ENCODE results near the gene RCCD1.

The RCCD1 gene

GRCh38 chr15:90966262-90966661 is 11.6 kb downstream of the RCCD1 start:
- DNase-seq (ENCODE audit: low spot score): no peak

DNA sequence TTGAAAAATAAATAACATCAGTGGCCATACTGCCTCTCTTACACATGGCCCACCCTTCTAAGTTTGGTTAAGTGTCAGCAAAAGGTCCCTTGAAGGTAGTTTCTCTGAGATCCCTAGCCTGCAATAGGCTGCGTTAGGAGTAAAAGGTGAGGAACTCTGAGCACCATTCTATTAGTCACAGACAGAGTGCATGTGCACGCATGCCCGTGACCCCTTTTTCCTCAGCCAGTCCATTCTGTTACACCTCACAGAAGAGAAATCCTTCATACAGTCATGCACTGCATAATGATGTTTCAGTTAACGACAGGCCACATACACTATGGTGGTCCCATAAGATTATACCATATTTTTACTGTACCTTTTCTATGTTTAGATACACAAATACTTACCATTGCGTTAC is 12.5 kb downstream of the RCCD1 start:
- no peak for DNase-seq (ENCODE audit: low spot score)

DNA sequence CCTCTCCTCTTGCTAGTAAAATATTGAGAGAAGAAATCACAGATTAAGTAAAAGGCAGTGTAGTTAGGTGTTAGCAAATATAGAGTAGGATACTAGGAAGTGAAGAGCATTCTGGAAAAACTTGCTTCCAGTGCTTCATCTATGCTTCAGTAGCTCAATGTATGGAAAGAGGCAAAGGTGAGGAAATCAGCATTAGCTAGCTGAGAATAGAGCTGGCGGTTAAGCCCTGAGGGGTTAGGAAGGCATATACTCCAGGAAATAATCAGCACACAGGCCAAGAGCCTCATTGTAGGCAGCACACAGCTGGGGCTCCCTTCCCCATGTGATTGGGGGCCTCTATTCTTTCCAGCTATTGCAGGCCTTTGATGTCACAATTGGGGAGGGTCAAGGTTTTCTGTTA is 13.8 kb downstream of the RCCD1 start:
- DNase-seq (ENCODE audit: low spot score): no peak

DNA sequence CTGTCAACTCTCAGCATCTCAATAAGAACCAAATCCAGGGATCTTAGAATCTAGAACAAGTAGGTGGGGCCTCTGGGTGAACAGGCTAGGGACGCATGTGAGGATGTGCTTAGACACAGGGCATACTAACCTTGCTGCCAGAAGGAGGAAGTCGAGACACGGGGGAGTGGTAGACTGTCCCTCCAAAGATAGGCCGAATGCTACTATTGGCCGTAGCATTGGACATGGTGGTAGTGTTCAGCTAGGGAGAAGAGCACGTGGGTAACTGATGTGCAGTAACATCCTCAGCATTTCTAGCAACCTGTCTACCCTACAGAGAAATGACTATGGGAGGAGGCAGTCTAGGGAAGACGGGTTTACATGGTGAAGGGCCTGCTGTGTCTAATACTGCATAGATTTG is 15.6 kb downstream of the RCCD1 start:
- no peak for DNase-seq (ENCODE audit: low spot score)

- no peak for DNase-seq (ENCODE audit: low spot score)
Measured at GRCh38 chr15:90972133-90972532, 17.4 kb downstream of the RCCD1 start.

DNA sequence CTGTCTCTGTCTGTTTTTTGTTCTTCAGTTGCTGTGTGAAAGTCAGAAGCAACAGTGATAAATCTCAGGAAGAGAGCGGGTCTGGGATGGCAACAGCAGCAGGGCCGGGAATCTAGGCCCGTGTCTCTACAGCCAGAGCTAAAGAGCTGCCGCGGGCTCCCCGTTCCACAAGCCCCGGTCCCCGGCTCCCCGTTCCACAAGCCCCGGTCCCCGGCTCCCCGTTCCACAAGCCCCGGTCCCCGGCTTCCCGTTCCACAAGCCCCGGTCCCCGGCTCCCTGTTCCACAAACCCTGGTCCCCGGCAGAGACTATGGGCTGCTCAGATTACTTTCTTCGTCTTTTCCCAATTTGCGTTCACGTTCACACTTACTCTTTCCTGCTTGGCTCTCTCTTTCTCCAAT is 19.5 kb downstream of the RCCD1 start:
- no peak for DNase-seq (ENCODE audit: low spot score)

DNA sequence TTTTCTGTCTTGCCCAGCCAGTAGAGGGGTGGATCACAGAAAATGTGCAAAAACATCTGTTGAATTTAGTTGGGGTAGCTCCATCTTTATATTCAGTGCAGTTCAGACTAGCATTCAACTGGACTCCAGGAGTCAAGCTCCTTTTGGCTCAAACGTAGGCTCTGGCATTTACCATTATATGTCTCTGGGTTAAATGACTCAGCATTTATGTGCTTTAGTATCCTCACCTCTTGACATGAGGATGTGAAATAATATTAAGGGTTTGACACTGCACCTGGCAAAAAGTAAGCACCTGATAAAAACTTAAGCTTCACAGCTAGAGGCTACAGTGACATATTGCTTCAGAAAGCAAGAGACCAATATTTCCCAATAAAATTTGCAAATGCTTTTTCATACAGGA is 24.9 kb downstream of the RCCD1 start:
- no peak for DNase-seq (ENCODE audit: low spot score)

- no peak for DNase-seq (ENCODE audit: low spot score)
Measured at GRCh38 chr15:90981681-90982080, 27.0 kb downstream of the RCCD1 start.

GRCh38 chr15:90982135-90982534 is 27.5 kb downstream of the RCCD1 start:
- no peak for DNase-seq (ENCODE audit: low spot score)

DNA sequence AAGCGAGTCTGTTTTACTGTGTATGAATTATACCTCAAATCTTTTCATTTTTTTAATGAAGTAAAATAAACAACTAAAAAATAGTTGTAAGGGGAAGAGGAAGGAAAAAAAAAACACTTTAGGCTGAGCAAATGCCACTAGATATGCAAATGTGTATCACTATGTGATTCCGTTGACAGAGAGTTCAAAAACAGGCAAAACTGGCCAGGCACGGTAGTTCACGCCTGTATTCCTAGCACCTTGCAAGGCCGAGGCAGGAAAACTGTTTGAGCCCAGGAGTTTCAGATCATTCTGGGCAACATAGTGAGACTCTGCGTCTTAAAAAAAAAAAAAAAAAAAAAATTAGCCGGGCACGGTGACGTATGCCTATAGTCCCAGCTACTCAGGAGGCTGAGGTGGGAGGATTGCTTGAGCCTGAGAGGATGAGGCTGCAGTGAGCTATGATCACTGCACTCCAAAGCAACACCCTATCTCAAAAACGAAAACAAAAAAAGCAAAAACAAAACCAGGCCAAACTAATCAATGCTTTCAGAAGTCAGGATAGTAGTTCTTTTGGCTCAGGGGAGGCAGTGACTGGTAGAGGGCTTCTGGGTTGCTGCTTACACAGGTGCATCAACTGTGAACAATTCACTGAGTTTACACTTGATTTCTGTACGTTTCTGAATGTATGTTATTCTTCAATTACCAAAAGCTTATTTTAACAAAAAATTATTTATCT is 32.3 kb downstream of the RCCD1 start:
- no peak for DNase-seq (ENCODE audit: low spot score)

- no peak for DNase-seq (ENCODE audit: low spot score)
Measured at GRCh38 chr15:90987561-90988141, 33.0 kb downstream of the RCCD1 start.

DNA sequence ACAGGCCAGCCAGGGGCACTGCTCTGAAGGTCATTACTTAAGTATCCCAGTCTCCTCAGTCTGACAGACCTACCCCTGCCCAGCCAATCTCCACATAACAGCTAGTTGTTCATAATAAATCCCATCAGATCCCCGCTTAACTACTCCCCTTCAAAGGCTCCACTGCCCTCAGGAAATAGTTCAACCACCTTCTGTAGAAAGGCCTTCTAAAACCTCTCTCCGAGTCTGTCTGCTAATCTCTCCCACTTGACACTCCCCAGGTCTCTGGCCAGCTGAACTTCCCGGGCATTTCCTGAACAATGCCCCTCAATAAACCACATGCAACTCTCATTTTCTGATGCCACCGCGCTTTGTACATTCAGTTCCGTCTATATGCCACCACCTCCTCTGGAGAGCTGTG is 33.6 kb downstream of the RCCD1 start:
- no peak for DNase-seq (ENCODE audit: low spot score)

DNA sequence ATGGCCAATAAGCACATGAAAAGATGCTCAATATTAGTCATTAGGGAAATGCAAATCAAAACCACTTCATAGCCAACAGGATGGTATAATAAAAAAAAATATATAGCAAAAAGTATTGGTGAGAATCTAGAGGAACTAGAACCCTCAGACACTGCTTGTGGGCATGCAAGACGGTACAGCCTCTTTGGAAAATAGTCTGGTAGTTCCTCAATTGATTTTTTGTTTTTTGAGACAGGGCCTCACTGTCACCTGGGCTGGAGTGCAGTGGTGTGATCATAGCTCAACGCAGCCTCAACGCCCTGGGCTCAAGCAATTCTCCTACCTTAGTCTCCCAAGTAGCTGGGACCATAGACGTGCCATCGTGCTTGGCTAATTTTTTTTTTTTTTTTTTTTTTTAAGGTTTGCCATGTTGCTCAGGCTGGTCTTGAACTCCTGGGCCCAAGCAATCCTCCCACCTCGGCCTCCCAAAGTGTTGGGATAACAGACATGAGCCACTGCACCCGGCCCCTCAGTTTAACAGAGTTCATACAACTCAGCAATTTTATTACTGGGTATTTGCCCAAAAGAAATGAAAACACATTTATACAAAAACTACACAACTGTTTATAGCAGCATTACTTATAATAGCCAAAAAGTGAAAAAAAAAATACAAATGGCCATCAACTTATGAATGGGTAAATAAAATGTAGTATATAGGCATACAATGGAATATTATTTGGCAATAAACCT is 34.5 kb downstream of the RCCD1 start:
- DNase-seq (ENCODE audit: low spot score): no peak

DNA sequence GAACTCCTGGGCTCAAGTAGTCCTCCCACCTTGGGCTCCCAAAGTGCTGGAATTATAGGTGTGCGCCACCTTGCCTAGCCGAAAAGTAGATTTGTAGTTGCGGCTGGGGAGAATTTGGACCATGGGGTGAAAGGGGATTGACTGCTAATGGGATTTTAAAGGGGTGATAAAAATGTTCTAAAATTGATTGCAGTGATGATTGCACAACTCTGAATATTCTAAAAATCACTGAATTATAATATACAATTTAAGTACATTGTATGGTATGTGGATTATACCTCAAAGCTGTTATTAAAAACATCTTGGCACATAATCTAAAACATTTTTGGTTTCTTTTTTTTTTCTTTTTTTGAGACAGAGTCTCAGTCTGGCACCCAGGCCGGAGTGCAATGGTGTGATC is 35.8 kb downstream of the RCCD1 start:
- DNase-seq (ENCODE audit: low spot score): no peak

GRCh38 chr15:90991587-90992285 is 37.1 kb downstream of the RCCD1 start:
- DNase-seq (ENCODE audit: low spot score): no peak

GRCh38 chr15:90994059-90994416 is 39.4 kb downstream of the RCCD1 start:
- no peak for DNase-seq (ENCODE audit: low spot score)

GRCh38 chr15:90994417-90995311 is 40.0 kb downstream of the RCCD1 start, which contains the start of gene PRC1:
PRC1 (minus strand) TSS chr15:90994535; CDS start chr15:90994417, 118 bp downstream.
- DNase-seq (ENCODE audit: low spot score): peak; percentile 93

DNA sequence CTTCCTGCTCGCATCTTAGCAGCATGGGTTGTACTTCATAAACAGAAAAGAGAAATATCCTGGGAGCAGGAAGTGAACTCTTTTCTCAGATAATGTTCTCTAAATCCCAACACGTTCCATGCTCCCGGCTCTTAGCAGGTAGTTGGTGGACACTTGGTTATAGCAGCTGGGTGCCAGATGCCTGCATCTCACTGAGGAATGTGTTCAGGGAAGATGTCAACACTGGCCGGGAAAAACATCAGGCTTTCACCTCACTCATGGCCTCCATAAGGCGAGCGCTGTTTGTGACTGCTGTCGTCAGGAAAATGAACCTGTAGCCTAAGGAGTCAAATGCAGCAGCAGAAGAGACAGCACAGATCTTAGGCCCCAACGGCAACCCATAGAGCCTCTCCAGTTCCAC is 44.1 kb downstream of the RCCD1 start:
- DNase-seq (ENCODE audit: low spot score): no peak

- DNase-seq (ENCODE audit: low spot score): no peak
Measured at GRCh38 chr15:91001209-91001608, 46.5 kb downstream of the RCCD1 start.

GRCh38 chr15:91007266-91007665 is 52.6 kb downstream of the RCCD1 start:
- no peak for DNase-seq (ENCODE audit: low spot score)
